ENCODE results near the gene TM4SF4.
A peak's percentile ranks its signal among the peaks of the same experiment; 100 is the strongest.

The TM4SF4 gene

GRCh38 chr3:149435996-149436885, 38.3 kb upstream of the TM4SF4 start:
- no peak overlapping the region for H3K9ac ChIP-seq (ENCODE audit: low read length)
- H3K36me3 ChIP-seq (ENCODE audit: control insufficient read depth, insufficient read depth, low read length) = no peaks in the 10 kb centered on the region
- H4K8ac ChIP-seq (ENCODE audit: low read depth, low read length) = no peak overlapping the region
- H3K18ac ChIP-seq (ENCODE audit: low read length) = no peak overlapping the region
- H3K79me2 ChIP-seq (ENCODE audit: control insufficient read depth, insufficient read depth, low read length) = no peaks in the 10 kb centered on the region
- no peaks in the 10 kb centered on the region for H3K27me3 ChIP-seq (ENCODE audit: insufficient read depth, low read length, poor library complexity)
- H3K27ac ChIP-seq (ENCODE audit: low read depth, low read length) = no peak overlapping the region
- no peaks in the 10 kb centered on the region for H3K79me1 ChIP-seq (ENCODE audit: low read length)
- no CpG with 5 or more reads among the region's 6 CpGs for WGBS (ENCODE audit: extremely low coverage, insufficient coverage, low lambda C conversion rate)
- no peak overlapping the region for H2BK15ac ChIP-seq (replicated peaks; ENCODE audit: low read depth)
- H3K23ac ChIP-seq (ENCODE audit: low read length) = no peak overlapping the region
- H2BK120ac ChIP-seq (ENCODE audit: low read depth, low read length) = no peak overlapping the region
- H3K56ac ChIP-seq (ENCODE audit: low read length) = no peak overlapping the region
- no peak overlapping the region for H2AK5ac ChIP-seq (ENCODE audit: low read length)
- H3K4me3 ChIP-seq (ENCODE audit: low read length) = no peak overlapping the region
- no peaks in the 10 kb centered on the region for H3K4me1 ChIP-seq (ENCODE audit: control insufficient read depth, low read depth, low read length)
- no peak overlapping the region for H3K4ac ChIP-seq (ENCODE audit: low read depth, low read length)
- DNase-seq = peak; percentile 67
- H4K5ac ChIP-seq (ENCODE audit: low read length) = no peak overlapping the region
- H2BK5ac ChIP-seq (ENCODE audit: low read length) = no peak overlapping the region
- H3K4me2 ChIP-seq (ENCODE audit: low read length) = no peak overlapping the region

- H4K5ac ChIP-seq (ENCODE audit: low read length) = no peak overlapping the region
- no peak overlapping the region for H2BK120ac ChIP-seq (ENCODE audit: low read depth, low read length)
- no peak overlapping the region for H2AK5ac ChIP-seq (ENCODE audit: low read length)
- H3K36me3 ChIP-seq (ENCODE audit: control insufficient read depth, insufficient read depth, low read length) = no peaks in the 10 kb centered on the region
- no peak overlapping the region for H3K4me3 ChIP-seq (ENCODE audit: low read length)
- no CpG with 5 or more reads among the region's 3 CpGs for WGBS (ENCODE audit: extremely low coverage, insufficient coverage, low lambda C conversion rate)
- H3K56ac ChIP-seq (ENCODE audit: low read length) = no peak overlapping the region
- H3K9ac ChIP-seq (ENCODE audit: low read length) = no peak overlapping the region
- H3K4me2 ChIP-seq (ENCODE audit: low read length) = no peak overlapping the region
- no peak overlapping the region for H3K27ac ChIP-seq (ENCODE audit: low read depth, low read length)
- H3K4me1 ChIP-seq (ENCODE audit: control insufficient read depth, low read depth, low read length) = no peaks in the 10 kb centered on the region
- H3K27me3 ChIP-seq (ENCODE audit: insufficient read depth, low read length, poor library complexity) = no peaks in the 10 kb centered on the region
- no peak overlapping the region for H3K18ac ChIP-seq (ENCODE audit: low read length)
- no peaks in the 10 kb centered on the region for H3K79me1 ChIP-seq (ENCODE audit: low read length)
- no peak overlapping the region for H3K23ac ChIP-seq (ENCODE audit: low read length)
- no peak overlapping the region for H4K8ac ChIP-seq (ENCODE audit: low read depth, low read length)
- H3K4ac ChIP-seq (ENCODE audit: low read depth, low read length) = no peak overlapping the region
- H2BK5ac ChIP-seq (ENCODE audit: low read length) = no peak overlapping the region
- DNase-seq = no peak
- H3K79me2 ChIP-seq (ENCODE audit: control insufficient read depth, insufficient read depth, low read length) = no peaks in the 10 kb centered on the region
- H2BK15ac ChIP-seq (replicated peaks; ENCODE audit: low read depth) = no peak overlapping the region
Measured at GRCh38 chr3:149437286-149437685, 37.2 kb upstream of the TM4SF4 start.

- no peak overlapping the region for H3K23ac ChIP-seq (ENCODE audit: low read length)
- no peak overlapping the region for H2BK120ac ChIP-seq (ENCODE audit: low read depth, low read length)
- H4K5ac ChIP-seq (ENCODE audit: low read length) = no peak overlapping the region
- no peaks in the 10 kb centered on the region for H3K27me3 ChIP-seq (ENCODE audit: insufficient read depth, low read length, poor library complexity)
- H3K9ac ChIP-seq (ENCODE audit: low read length) = no peak overlapping the region
- H2BK15ac ChIP-seq (replicated peaks; ENCODE audit: low read depth) = no peak overlapping the region
- no peak overlapping the region for H3K27ac ChIP-seq (ENCODE audit: low read depth, low read length)
- no peak overlapping the region for H2AK5ac ChIP-seq (ENCODE audit: low read length)
- H3K36me3 ChIP-seq (ENCODE audit: control insufficient read depth, insufficient read depth, low read length) = no peaks in the 10 kb centered on the region
- no peak overlapping the region for H4K8ac ChIP-seq (ENCODE audit: low read depth, low read length)
- H3K4me1 ChIP-seq (ENCODE audit: control insufficient read depth, low read depth, low read length) = no peaks in the 10 kb centered on the region
- H3K4me3 ChIP-seq (ENCODE audit: low read length) = no peak overlapping the region
- H3K4ac ChIP-seq (ENCODE audit: low read depth, low read length) = no peak overlapping the region
- no peak overlapping the region for H3K56ac ChIP-seq (ENCODE audit: low read length)
- H3K4me2 ChIP-seq (ENCODE audit: low read length) = no peak overlapping the region
- H3K79me1 ChIP-seq (ENCODE audit: low read length) = no peaks in the 10 kb centered on the region
- no peaks in the 10 kb centered on the region for H3K79me2 ChIP-seq (ENCODE audit: control insufficient read depth, insufficient read depth, low read length)
- DNase-seq = no peak
- H3K18ac ChIP-seq (ENCODE audit: low read length) = no peak overlapping the region
- H2BK5ac ChIP-seq (ENCODE audit: low read length) = no peak overlapping the region
Measured at GRCh38 chr3:149437710-149438109, 36.8 kb upstream of the TM4SF4 start.

DNA sequence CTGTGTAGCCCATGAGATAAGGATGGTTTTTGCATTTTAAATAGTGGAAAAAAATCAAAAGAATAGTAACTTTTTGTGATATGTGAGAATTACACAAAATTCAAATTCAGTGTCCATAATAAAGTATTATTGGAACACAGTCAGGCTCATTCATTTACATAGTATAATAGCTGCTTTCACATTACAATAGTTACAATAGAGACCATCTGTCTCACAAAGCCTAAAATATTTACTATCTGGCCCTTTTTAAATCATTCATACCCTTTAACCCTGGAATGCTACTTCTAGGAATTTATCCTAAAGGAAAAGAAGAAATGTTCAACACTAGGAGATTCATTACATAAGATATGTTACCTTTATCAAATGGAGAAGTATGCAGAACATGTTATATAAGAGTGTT, 35.5 kb upstream of the TM4SF4 start:
- Histone ChIP-seq H3K4me1 (ENCODE audit: control insufficient read depth, low read depth, low read length) (no peaks in the 10 kb centered on the region), H3K4me3 (ENCODE audit: low read length) (no peak overlapping the region), H3K27me3 (ENCODE audit: insufficient read depth, low read length, poor library complexity) (no peaks in the 10 kb centered on the region), H4K5ac (ENCODE audit: low read length) (no peak overlapping the region), H3K4me2 (ENCODE audit: low read length) (no peak overlapping the region), H2BK15ac (replicated peaks; ENCODE audit: low read depth) (no peak overlapping the region), H3K23ac (ENCODE audit: low read length) (no peak overlapping the region), H3K79me2 (ENCODE audit: control insufficient read depth, insufficient read depth, low read length) (no peaks in the 10 kb centered on the region), H2BK5ac (ENCODE audit: low read length) (no peak overlapping the region), H3K27ac (ENCODE audit: low read depth, low read length) (no peak overlapping the region), H3K4ac (ENCODE audit: low read depth, low read length) (no peak overlapping the region), H2BK120ac (ENCODE audit: low read depth, low read length) (no peak overlapping the region), H4K8ac (ENCODE audit: low read depth, low read length) (no peak overlapping the region), H3K18ac (ENCODE audit: low read length) (no peak overlapping the region), H3K56ac (ENCODE audit: low read length) (no peak overlapping the region), H2AK5ac (ENCODE audit: low read length) (no peak overlapping the region), H3K36me3 (ENCODE audit: control insufficient read depth, insufficient read depth, low read length) (no peaks in the 10 kb centered on the region), H3K9ac (ENCODE audit: low read length) (no peak overlapping the region), H3K79me1 (ENCODE audit: low read length) (no peaks in the 10 kb centered on the region)
- no peak for DNase-seq

DNA sequence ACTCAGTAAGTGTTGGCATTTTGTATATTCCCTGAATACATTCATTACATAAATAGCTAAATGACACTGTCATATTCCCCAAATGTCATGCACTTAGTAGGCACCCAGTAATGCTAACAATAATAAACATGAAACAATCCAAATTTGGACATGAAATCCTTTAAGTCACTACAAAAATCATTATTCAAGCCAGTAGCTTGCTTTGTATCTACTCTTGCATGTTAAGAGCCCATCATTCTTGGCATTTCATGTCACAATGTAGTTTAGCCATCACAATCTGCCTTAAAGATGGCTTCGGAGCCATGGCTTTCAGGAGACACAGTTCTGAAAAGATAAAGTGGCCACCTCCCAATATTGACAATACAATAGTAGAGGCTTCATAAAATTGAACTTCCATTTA, 32.9 kb upstream of the TM4SF4 start:
- no peak overlapping the region for H3K56ac ChIP-seq (ENCODE audit: low read length)
- H3K18ac ChIP-seq (ENCODE audit: low read length) = no peak overlapping the region
- no peak overlapping the region for H4K8ac ChIP-seq (ENCODE audit: low read depth, low read length)
- no peak overlapping the region for H2BK120ac ChIP-seq (ENCODE audit: low read depth, low read length)
- DNase-seq = no peak
- H3K4me1 ChIP-seq (ENCODE audit: control insufficient read depth, low read depth, low read length) = no peaks in the 10 kb centered on the region
- no peak overlapping the region for H2BK5ac ChIP-seq (ENCODE audit: low read length)
- no peaks in the 10 kb centered on the region for H3K27me3 ChIP-seq (ENCODE audit: insufficient read depth, low read length, poor library complexity)
- no peaks in the 10 kb centered on the region for H3K79me2 ChIP-seq (ENCODE audit: control insufficient read depth, insufficient read depth, low read length)
- H3K4me3 ChIP-seq (ENCODE audit: low read length) = no peak overlapping the region
- H3K4me2 ChIP-seq (ENCODE audit: low read length) = no peak overlapping the region
- WGBS (ENCODE audit: extremely low coverage, insufficient coverage, low lambda C conversion rate) = no CpG with 5 or more reads among the region's 1 CpG
- H3K79me1 ChIP-seq (ENCODE audit: low read length) = no peaks in the 10 kb centered on the region
- H3K23ac ChIP-seq (ENCODE audit: low read length) = no peak overlapping the region
- no peak overlapping the region for H3K9ac ChIP-seq (ENCODE audit: low read length)
- no peak overlapping the region for H3K4ac ChIP-seq (ENCODE audit: low read depth, low read length)
- H2AK5ac ChIP-seq (ENCODE audit: low read length) = no peak overlapping the region
- H3K27ac ChIP-seq (ENCODE audit: low read depth, low read length) = no peak overlapping the region
- H3K36me3 ChIP-seq (ENCODE audit: control insufficient read depth, insufficient read depth, low read length) = no peaks in the 10 kb centered on the region
- H2BK15ac ChIP-seq (replicated peaks; ENCODE audit: low read depth) = no peak overlapping the region
- H4K5ac ChIP-seq (ENCODE audit: low read length) = no peak overlapping the region

GRCh38 chr3:149442043-149442442, 32.5 kb upstream of the TM4SF4 start:
- Histone ChIP-seq H3K36me3 (ENCODE audit: control insufficient read depth, insufficient read depth, low read length) (no peaks in the 10 kb centered on the region), H3K4me1 (ENCODE audit: control insufficient read depth, low read depth, low read length) (no peaks in the 10 kb centered on the region), H3K4ac (ENCODE audit: low read depth, low read length) (no peak overlapping the region), H4K8ac (ENCODE audit: low read depth, low read length) (no peak overlapping the region), H3K79me2 (ENCODE audit: control insufficient read depth, insufficient read depth, low read length) (no peaks in the 10 kb centered on the region), H3K56ac (ENCODE audit: low read length) (no peak overlapping the region), H2AK5ac (ENCODE audit: low read length) (no peak overlapping the region), H2BK15ac (replicated peaks; ENCODE audit: low read depth) (no peak overlapping the region), H3K27me3 (ENCODE audit: insufficient read depth, low read length, poor library complexity) (no peaks in the 10 kb centered on the region), H3K27ac (ENCODE audit: low read depth, low read length) (no peak overlapping the region), H3K4me3 (ENCODE audit: low read length) (no peak overlapping the region), H2BK120ac (ENCODE audit: low read depth, low read length) (no peak overlapping the region), H4K5ac (ENCODE audit: low read length) (no peak overlapping the region), H2BK5ac (ENCODE audit: low read length) (no peak overlapping the region), H3K9ac (ENCODE audit: low read length) (no peak overlapping the region), H3K23ac (ENCODE audit: low read length) (no peak overlapping the region), H3K4me2 (ENCODE audit: low read length) (no peak overlapping the region), H3K18ac (ENCODE audit: low read length) (no peak overlapping the region), H3K79me1 (ENCODE audit: low read length) (no peaks in the 10 kb centered on the region)
- WGBS (ENCODE audit: extremely low coverage, insufficient coverage, low lambda C conversion rate) = no CpG with 5 or more reads among the region's 1 CpG
- DNase-seq = no peak
